HG03139 (cell line): Measurements from ENCODE around the gene ERICH4.

Experiments
- ATAC-seq: cut with Tn5 transposase; IDR thresholded peaks from one replicate; pipeline ENCODE4 v1.9.1; 2021; ENCODE audit not compliant: unreplicated experiment

ERICH4 gene

DNA sequence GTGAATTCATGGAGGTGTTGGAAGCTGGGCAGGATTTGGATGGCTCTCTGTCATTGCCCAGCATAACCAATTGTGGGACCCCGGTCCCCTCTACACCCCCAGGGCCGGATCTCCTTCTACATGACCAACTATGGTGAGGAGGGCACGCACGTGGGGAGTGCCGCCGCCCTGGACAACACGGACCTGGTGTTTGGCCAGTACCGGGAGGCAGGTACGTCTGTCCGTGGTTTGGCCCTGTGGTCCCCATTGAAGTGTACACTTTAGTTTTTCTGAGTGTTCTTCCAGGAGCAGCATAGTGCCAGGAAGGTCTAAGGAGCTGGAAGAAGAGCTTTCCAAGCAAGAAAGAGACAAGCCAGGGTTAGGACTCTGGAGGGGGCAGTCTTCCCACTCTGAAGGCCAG, 29.0 kb upstream of the ERICH4 start:
- no peak for ATAC-seq

DNA sequence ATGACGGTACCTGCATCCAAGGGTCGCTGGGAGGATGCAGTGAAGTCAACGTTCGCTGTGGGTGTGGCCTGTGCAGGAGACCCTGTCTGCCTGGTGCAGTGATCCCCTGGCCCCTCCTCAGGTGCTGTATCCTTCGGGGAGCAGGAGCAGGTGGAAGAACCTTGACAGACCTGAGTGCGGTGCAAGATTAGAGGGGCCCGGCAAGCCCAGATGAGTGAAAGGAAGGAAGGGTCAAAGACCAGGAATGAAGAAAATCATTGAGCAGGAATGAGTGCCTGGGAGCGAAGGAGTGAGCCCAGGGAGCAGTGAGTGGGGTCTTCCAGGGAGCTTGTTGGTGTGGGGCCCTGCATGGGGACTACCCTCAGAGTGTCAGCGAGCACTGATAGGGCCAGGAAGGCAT, 28.5 kb upstream of the ERICH4 start:
- no peak for ATAC-seq

DNA sequence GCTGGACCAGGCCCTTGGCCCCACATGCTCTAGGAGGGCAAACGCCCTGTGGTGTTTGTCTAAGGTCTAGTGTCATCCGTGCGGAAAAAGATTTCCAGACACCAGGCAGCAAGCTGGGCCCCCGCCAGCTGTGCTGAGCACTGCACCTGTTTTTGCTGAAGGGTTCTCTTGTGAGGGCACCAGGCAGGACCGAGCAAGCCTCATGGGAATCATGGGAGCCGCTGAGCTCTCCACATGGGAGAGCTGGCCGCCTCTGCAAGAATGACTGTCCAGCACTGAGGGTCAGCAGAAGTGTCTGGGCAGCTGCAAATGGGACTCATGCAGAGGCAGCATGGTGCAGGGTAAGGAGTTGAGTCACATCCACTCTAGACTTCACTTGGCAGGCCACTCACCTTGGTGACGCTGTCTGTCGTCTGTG, 27.8 kb upstream of the ERICH4 start:
- no peak for ATAC-seq

GRCh38 chr19:41416194-41416674, 26.7 kb upstream of the ERICH4 start:
- ATAC-seq: no peak

- no peak for ATAC-seq
These were observed 22.7 kb upstream of the ERICH4 start for GRCh38 chr19:41420101-41420880.

GRCh38 chr19:41421314-41421713, 21.6 kb upstream of the ERICH4 start:
- no peak for ATAC-seq

- no peak for ATAC-seq
These were observed 21.0 kb upstream of the ERICH4 start for GRCh38 chr19:41421973-41422372.

- no peak for ATAC-seq
These were observed 20.5 kb upstream of the ERICH4 start for GRCh38 chr19:41422456-41422855.

DNA sequence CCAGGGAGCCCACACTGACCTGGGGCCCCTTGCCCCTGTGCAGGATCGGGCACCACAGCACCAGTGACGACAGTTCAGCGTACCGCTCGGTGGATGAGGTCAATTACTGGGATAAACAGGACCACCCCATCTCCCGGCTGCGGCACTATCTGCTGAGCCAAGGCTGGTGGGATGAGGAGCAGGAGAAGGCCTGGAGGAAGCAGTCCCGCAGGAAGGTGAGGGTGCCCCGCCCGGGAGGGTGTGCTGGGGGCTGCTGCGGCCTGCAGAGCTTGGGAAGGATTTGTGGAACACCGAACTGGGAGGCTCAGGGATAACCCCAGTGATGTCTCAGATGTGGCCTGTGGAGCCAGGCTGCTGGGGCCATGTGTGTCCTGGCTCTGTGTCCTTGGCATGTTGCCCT, 20.0 kb upstream of the ERICH4 start:
- no peak for ATAC-seq

DNA sequence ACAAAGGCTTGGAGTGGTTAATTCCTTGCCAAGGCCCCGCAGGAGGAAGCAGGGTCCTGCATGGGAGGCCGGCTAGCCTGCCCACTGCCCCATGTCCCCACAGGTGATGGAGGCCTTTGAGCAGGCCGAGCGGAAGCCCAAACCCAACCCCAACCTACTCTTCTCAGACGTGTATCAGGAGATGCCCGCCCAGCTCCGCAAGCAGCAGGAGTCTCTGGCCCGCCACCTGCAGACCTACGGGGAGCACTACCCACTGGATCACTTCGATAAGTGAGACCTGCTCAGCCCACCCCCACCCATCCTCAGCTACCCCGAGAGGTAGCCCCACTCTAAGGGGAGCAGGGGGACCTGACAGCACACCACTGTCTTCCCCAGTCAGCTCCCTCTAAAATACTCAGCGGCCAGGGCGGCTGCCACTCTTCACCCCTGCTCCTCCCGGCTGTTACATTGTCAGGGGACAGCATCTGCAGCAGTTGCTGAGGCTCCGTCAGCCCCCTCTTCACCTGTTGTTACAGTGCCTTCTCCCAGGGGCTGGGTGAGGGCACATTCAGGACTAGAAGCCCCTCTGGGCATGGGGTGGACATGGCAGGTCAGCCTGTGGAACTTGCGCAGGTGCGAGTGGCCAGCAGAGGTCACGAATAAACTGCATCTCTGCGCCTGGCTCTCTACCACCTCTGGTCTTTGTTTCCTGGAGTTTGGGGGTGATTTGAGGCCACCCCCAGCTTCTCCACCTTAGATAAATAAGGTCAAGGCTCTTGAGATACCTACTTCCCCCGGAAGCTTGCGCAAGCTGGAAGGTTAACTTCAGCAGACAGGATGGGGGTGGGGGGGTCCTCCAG, 18.4 kb upstream of the ERICH4 start:
- ATAC-seq: no peak

GRCh38 chr19:41425174-41426115, 17.5 kb upstream of the ERICH4 start:
- no peak for ATAC-seq

DNA sequence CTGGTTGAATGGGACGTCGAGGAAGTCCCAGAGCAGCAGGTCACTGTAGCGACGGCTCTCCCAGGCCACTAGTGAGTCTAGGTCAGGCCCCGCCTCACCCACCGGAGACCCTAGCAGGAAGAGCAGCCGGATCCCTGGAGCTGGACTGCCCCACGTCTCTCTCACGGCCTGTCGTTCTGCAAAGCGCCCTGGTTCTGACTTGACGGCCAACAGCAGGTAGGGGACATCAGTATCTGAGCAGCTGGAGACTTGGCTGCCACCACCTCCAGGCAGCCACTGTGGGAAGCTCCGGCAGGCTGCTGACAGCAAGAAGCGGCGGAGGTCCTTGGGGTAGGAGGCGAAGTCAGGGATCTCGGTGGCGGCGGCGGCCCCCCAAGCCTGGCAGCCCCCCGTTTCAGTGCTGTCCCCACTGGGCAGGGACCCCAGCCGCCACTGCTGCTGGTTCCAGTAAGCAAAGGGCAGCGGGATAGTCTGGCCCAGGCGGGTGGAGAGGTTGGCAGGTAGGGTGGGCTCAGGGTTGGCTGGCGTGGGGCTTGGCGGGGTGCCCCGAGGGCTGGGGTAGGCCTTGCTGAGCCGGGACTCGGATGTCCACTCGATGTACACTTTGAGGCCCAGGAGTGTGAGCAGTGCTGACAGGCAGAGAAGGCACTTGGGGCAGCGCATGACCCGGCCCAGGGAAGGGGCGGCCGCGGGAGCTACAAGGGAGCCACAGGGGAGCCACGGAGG, 16.7 kb upstream of the ERICH4 start:
- ATAC-seq: no peak

DNA sequence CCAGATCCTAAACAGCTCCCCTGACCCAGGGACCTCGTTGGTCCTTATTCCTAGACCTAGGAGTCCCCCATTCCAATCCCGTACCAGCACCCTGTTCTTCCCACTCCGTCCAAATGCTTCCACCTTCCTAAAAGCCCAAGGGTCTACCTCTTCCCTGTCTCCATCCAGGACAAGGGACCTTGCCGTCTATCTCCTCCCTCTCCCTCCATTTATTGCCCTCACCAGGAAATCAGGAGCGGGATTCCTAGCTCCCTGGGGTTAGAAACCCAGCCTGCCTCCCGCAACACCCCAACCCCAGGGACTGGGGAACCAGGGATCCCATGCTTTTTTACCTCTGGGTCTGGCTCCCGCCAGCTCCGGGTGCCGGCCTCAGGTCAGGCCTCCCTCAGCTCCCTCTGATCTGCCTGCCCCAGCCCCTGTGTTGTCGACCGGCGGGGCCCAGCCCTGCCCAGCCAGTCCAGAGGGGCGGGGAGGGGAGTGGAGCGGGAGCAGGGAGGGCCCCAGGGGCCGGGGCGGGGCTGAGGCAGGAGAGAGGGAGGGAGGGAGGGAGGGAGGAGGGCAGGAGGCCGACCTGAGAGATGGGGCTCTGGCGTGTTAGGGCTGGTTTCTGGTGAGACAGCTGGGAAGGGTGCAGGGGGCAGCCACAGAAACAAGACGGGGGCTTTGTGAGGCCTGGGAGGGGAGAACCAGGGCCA, 15.9 kb upstream of the ERICH4 start, which contains the start of gene B3GNT8:
B3GNT8 (minus strand) TSS at position 423 of the 695 bp plus-strand sequence. CDS start 596 bp downstream, outside the sequence.
- ATAC-seq: no peak

- no peak for ATAC-seq
These were observed 15.1 kb upstream of the ERICH4 start for GRCh38 chr19:41427647-41428480.

DNA sequence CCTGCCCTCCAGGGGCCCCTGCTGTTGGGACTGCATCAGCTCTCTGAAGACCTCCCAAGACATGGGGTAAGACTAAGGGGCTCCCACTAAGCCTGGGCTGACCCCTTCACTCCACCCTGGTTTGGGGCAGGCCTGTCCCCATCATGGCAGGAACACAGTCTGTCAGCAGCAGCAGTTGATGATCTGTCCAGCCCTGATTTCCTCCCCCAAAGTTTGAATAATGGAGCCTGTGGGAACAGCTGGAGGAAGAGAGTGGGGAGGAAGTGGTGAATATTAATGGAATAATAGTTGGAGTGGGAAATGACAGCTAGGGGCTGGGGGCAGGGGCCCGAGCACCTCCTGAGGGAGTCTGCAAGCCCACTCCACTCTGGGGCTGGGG, 14.5 kb upstream of the ERICH4 start:
- ATAC-seq: no peak

DNA sequence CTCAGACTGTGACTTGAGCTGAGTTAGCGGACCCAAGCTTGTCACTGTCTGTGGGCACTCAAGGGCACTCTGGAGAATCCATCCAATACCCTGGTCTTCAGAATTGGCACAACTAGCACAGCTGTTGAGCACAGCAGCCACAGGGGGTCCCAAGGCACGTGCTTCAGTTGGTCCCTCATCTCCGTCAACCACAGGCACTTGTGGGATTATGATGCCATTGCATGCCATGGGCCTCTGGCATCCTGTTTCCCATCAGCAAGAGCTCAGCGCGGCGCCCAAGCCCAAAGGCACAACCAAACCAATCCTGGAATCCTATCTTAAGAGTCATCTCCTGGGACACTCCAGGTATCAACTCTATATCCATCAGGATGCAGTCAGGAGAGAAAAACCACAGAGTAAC, 12.0 kb upstream of the ERICH4 start:
- ATAC-seq: no peak

DNA sequence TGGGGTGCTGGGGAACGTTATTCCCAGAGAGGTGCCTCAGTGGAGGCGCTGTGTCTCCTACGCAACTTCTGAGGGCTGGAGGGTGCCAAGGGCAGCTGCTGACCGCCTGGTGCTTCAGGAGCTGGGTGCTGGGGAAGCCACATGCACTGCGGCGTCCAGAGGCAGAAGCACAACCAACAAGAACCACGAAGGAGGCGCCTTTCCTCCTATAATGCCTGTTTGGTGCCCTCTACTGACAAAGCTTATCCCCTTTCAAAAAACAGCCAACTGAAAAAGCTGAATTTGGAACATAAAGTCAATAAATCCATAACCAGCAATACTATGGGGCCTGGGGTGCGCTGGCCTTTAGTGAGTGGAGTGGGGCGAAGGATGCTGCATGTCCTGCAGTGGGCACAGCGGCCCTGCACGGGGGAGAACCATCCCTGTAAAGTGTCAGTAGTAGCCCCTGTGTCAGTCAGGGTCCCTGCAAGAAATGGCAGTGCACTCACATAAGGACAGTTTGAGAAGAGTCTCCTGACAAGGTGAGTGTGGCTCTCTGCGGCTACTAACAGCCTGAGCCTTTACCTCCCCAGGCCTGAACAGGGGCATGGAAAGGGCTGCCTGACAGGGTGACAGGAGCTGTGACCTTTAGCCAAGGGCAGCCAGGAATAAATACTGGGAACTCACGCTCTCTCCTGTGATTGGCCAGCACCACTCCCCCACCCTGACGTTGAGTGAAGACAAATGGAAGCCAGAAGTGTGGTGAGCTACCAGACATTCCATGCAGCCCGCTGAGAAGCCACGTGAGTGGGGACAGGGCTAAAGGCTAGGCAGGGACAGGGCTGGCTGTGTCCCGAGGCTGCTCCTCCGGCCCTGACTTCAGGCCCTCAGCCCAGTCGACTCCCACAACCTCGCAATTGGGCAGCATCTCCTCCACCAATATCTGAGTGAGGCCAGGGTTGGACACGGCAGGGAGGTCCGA, 11.2 kb upstream of the ERICH4 start:
- ATAC-seq: no peak

GRCh38 chr19:41433171-41433570, 9.8 kb upstream of the ERICH4 start:
- ATAC-seq: no peak
